GM18870 (cell line): Measurements from ENCODE around the gene GLT6D1.
"Not testable (repeated sequence)": the region's sequence is repeated elsewhere in the genome, so short reads cannot be mapped to it uniquely, and the experiment has no call there.

ENCODE experiments used
- ATAC-seq: cut with Tn5 transposase; IDR thresholded peaks from one replicate; pipeline ENCODE4 v1.9.1; 2021; ENCODE audit warnings: moderate library complexity; ENCODE audit not compliant: unreplicated experiment

Gene GLT6D1

GRCh38 chr9:135639196-135639595 lies at the start of gene GLT6D1:
TSS of gene GLT6D1 (minus strand) at chr9:135639540. CDS start at chr9:135639187, 353 bp downstream.
- no peak for ATAC-seq

- ATAC-seq: no peak
These were observed 49.7 kb upstream of the GLT6D1 start for GRCh38 chr9:135689011-135689410.

DNA sequence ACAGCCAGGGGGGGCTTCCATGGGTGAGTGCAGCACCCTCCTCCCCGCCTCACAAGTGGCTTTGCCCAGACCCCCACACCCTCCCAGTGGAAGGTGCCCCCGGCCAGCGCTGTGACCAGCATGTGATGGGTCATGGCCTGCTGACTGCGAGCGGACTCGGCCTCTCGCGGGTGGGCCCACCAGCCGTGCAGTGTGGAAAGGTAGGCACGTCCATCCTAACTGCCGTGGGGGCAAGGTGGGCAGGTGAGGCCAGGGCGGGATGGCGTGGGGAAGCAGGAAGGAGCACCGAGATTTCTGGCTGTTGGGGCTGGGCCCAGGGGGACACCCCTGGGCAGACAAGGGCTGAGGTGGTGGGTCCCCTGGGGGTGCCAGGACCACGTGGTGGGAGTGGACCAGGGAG lies 47.9 kb upstream of the GLT6D1 start:
- no peak for ATAC-seq

GRCh38 chr9:135684691-135685090 lies 45.4 kb upstream of the GLT6D1 start:
- ATAC-seq: no peak

DNA sequence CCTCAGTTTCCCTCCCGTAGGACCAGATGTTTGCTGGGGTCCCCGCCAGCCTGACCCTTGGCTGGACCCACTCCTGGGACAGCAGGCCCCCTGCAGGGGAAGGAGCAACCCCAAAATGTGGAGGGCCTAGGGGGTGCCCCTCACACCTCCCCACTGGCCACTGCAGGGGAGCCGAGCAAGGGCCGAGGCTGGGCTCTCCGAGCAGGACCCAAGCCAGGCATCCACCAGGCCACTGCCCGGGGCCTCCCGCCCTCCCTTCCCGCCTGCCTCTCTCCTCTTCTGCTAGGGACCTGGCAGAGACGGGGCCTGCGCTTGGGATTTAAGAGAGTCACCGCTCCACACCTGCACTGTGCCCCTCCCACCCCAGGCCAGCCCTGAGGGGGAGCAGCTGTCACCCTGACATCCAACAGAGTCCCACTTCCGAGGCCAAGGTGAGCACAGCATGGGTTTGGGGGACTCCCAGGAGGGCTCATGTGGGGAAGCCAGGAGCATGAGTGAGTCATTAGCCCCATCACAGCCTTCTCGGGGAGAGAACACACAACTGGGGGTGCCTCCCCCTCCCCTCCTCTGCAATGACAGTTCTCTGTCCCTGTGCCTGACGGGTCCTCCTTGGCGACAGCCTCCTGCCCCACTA lies 44.2 kb upstream of the GLT6D1 start:
- ATAC-seq: no peak

GRCh38 chr9:135681161-135681560 lies 41.8 kb upstream of the GLT6D1 start:
- ATAC-seq: no peak

- ATAC-seq: no peak
These were observed 40.7 kb upstream of the GLT6D1 start for GRCh38 chr9:135680056-135680455.

- no peak for ATAC-seq
These were observed 39.1 kb upstream of the GLT6D1 start for GRCh38 chr9:135678236-135679017.

DNA sequence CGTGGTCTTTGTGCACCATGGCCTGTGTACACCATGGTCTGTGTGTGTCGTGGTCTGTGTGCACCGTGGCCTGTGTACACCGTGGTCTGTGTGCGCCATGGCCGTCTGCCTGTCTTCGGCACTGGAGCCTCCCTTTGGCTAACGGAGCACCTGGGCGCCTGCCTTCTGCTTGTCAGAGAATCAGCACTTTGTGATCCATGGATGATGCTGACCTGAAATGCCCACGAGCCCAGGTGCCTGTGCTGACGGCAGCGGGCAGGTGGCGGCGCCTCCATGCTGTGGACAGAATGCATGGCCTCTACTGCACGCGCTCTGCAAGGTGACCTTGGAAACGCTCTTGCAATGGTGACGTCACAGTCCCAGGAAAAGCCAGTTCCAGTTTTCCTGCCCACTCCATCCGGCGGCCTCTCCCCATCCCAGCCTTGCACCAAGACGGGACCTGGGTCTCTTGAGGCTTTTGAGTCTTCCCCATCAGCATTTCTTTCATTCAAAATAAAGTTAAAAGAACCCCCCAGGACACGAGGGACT lies 38.4 kb upstream of the GLT6D1 start:
- no peak for ATAC-seq

- ATAC-seq: no peak
These were observed 37.6 kb upstream of the GLT6D1 start for GRCh38 chr9:135676891-135677290.

DNA sequence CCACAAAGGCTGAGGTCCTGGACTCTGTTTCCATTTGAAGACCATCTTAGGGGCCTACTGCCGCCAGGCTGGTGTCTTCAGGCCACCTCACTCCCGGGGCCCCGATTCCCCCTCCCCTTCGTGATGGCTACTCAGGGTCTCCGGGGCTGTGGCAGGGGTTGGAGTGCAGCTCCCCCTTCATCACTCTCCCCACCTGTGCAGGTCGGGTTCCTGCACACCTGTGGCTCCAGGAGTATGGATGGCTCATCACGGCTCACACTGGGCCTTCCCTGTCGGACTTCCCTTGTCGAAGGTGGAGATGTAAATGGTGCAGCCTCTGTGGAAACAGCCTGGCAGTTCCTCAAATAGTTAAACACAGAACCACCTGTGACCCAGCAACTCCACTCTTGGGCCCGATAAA lies 35.6 kb upstream of the GLT6D1 start:
- no peak for ATAC-seq

DNA sequence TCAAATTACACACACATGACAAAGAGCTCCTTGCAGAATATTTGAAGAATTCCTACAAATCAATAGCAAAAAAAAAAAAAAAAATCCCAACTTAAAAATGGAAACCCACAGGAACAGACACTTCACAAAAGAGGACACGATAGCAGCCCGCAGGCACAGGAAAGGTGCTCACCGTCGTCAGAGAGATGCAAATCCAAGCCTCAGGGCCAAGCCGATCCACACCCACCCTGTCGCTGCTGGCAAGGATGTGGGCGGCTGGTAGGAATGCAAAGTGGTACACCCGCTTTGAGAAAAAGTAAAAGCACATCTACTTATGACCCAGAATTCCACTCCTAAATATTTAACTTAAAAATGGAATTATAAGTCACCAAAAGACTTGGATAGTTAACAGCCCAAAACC lies 34.6 kb upstream of the GLT6D1 start:
- ATAC-seq: no peak

GRCh38 chr9:135672786-135673185 lies 33.4 kb upstream of the GLT6D1 start:
- not testable (repeated sequence) for ATAC-seq

DNA sequence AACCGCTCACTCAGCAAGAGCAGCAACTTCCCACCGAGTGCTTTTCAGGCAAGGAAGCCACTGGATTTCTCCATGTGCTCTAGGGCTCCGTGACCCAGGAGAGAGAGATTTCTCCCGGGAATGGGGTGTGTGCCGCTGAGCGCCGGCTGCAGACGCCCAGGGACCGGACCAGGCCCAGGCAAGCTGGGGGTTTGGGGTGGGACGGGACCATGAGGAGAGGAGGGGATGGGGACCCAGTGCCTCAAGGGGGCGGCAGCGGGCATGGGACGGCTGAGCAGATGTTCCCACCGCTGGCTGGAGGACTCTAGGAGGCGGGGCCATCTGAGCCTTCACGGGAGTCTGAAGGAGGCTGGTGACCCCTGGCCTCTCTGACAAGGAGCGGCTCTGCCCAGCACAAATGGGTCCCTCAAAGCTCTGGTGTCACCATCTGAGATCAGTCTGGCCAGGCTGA lies 32.3 kb upstream of the GLT6D1 start:
- ATAC-seq: no peak

DNA sequence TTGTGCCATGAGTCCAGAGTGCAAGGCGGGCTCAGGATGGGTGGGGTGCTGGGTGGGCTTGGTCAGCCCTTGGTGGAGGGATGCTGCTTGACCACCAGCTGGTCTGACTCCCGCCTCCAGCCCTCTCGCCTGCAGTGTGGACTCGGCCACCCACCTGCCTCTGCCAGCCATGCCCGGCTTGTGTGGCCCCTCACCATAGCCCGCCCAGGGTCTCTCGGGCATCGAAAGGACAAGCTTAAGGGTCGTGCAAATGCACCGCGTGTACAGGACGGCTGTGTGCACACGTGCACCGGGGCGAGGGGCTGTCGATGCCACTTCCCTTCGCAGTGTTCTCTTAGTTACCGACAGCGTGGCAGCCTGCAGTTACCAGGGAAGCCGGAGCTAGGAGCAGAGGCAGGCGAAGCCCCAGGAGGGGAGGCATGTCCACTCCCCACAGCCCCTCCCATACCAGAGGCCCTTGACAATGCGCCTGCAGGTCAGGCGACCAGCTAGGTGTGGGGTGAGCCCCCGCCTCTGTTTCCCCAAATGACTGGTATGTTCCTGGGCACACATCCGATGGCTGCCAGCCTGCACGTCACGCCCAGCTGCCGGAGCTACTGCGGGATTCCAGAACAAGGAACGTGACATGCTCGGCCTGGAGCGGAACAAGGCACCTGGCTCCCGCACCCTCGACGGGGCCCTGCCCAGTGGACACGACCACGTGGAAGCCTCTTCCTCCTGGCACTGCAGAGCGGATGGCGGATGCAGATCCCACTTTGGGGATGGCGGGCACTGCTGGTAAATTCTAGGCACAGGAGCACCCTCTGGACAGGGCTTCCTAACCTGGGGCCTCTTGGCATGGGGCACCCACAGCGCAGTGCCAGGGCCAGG lies 31.6 kb upstream of the GLT6D1 start:
- ATAC-seq: no peak

DNA sequence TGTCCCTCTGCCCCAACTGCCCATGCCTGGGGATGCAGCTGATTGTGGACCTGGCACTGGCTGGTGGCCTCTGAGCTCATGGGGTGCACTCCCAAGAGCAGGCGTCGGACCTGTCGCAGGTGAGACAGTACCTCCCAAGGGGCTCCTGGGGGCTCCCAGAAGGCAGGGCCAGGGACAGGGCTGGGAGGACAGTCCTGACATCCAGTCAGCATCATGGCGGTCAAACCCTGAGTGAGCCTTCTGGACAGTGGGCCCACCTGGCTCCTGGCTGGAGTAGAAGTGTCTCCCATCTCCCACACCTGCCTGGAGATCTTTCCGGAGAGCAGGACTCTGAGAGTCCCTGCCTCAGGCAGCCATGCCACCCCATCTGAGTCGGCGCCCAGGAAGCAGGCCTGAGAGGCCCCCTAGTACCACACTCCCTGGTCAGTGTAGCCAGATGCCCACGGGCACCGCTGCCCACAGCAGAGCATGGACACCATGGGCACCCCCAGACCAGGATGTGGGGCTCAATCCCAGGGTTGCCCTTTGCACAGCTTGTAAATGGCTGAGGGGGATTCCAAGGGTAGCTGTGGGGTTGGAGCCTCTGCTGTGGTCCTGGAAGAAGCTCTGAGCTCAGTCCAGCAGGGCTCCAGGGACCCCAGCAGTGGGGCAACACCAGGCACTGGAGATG lies 30.4 kb upstream of the GLT6D1 start:
- ATAC-seq: no peak

DNA sequence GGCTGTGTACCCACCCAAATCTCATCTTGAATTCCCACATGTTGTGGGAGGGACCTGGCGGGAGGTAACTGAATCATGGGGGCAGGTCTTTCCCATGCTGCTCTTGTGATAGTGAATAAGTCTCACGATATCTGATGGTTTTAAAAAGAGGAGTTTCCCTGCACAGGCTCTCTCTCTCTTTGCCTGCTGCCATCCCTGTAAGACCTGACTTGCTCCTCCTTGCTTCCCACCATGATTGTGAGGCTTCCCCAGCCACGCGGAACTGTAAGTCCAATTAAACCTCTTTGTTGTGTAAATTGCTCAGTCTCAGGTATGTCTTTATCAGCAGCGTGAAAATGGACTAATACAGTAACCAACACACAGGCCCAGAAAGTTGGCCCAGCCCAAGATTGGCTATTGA lies 29.7 kb upstream of the GLT6D1 start:
- ATAC-seq: not testable (repeated sequence)

- no peak for ATAC-seq
These were observed 28.2 kb upstream of the GLT6D1 start for GRCh38 chr9:135667463-135668001.

- ATAC-seq: no peak
These were observed 27.5 kb upstream of the GLT6D1 start for GRCh38 chr9:135666534-135667462.
